Measurements from ENCODE around the gene GNG13. TPM values are rescaled to one million over a fixed set of nuclear protein-coding genes. Genes with fewer than 3 reads are reported as not detected.

Gene GNG13
- total RNA-seq, 1 experiment from 2014 or later, result 0.23 TPM

GRCh38 chr16:791131-791530 is 9.4 kb downstream of the GNG13 start:
- no TSS peak for BruUV-seq (replicated peaks)
- no peak for DNase-seq (ENCODE audit: low read depth, low spot score)
- POLR2A ChIA-PET, result no interaction called here
- no peak for ATAC-seq
- TF ChIP-seq TCF7L2 (IDR thresholded peaks at IDR 0.05; ENCODE audit: low read depth, low read length), result no peak
- no peak for TF ChIP-seq CTCF (IDR thresholded peaks at IDR 0.05)
- Histone ChIP-seq H3K27me3 (ENCODE audit: control insufficient read depth, insufficient read depth, low read length) (no peaks in the 10 kb centered on the region), H3K36me3 (ENCODE audit: control insufficient read depth, insufficient read depth, low read length) (peaks cover 5% of the 10 kb centered on the region), H3K27ac (ENCODE audit: low read length) (no peak overlapping the region), H3K4me3 (ENCODE audit: low read depth in 2 of 2, low read length in 2 of 2) (no peak overlapping the region), H3K4me1 (ENCODE audit: control insufficient read depth, insufficient read depth, low read length) (peaks cover 15% of the 10 kb centered on the region), H3K9me3 (ENCODE audit: control insufficient read depth, insufficient read depth, low read depth, low read length) (no peaks in the 10 kb centered on the region)
- in situ Hi-C loops (cut with HindIII; ENCODE audit: low pct_unique_long_range_greater_than_20kb, low sequenced_read_pairs), result no loop called here
- intact Hi-C loops (cut with micrococcal nuclease; ENCODE audit: unreplicated experiment), result no loop called here
- CTCF ChIA-PET, result no interaction called here

- no TSS peak for BruUV-seq (replicated peaks)
- ATAC-seq, result no peak
- CTCF ChIA-PET, result no interaction called here
- Histone ChIP-seq H3K4me1 (ENCODE audit: control insufficient read depth, insufficient read depth, low read length) (peaks cover 9% of the 10 kb centered on the region), H3K27me3 (ENCODE audit: control insufficient read depth, insufficient read depth, low read length) (no peaks in the 10 kb centered on the region), H3K36me3 (ENCODE audit: control insufficient read depth, insufficient read depth, low read length) (peaks cover 5% of the 10 kb centered on the region), H3K4me3 (ENCODE audit: low read depth in 2 of 2, low read length in 2 of 2) (no peak overlapping the region), H3K27ac (ENCODE audit: low read length) (no peak overlapping the region), H3K9me3 (ENCODE audit: control insufficient read depth, insufficient read depth, low read depth, low read length) (no peaks in the 10 kb centered on the region)
- DNase-seq (ENCODE audit: low read depth, low spot score), result no peak
- in situ Hi-C loops (cut with HindIII; ENCODE audit: low pct_unique_long_range_greater_than_20kb, low sequenced_read_pairs), result no loop called here
- TF ChIP-seq TCF7L2 (IDR thresholded peaks at IDR 0.05; ENCODE audit: low read depth, low read length) (no peak), POLR2AphosphoS5 (IDR thresholded peaks at IDR 0.05; ENCODE audit: low read depth, low read length) (no peak), SIN3A (IDR thresholded peaks at IDR 0.05; ENCODE audit: borderline replicate concordance, insufficient read depth, low read depth, low read length) (no peak), CTCF (IDR thresholded peaks at IDR 0.05) (no peak), REST (IDR thresholded peaks at IDR 0.05; ENCODE audit: insufficient read depth in 1 of 2, low read depth in 2 of 2, low read length in 1 of 2) (no peak)
- intact Hi-C loops (cut with micrococcal nuclease; ENCODE audit: unreplicated experiment), result no loop called here
- POLR2A ChIA-PET, result no interaction called here
Observed at GRCh38 chr16:790086-790485, 10.4 kb downstream of the GNG13 start.

Measured in Panc1 (cell line).